A549 (cell line): ENCODE measurements around the gene NXPE3. TPM values are rescaled to one million over a fixed set of nuclear protein-coding genes. Genes with fewer than 3 reads are reported as not detected.
A peak's percentile ranks its signal among the peaks of the same experiment; 100 is the strongest.

Source experiments
- ATAC-seq, 2 experiments: fragments of 200-7000 bp in 1 of 2; fragments of >200 bp in 1 of 2; cut with Nextera tagmentation in 1 of 2; cut with Tn5 transposase in 1 of 2; 3 replicates each; pipeline versions ENCODE4 v1.8.0 to v1.9.1; 2018 to 2020; ENCODE audit warnings: mild to moderate bottlenecking in 1 of 2, moderate library complexity in 1 of 2
- CTCF ChIA-PET: fragments of 300-600 bp; sonication (Branson Sonifier 250); formaldehyde crosslinking; extraction: SDS; loops from one replicate; lab custom pipeline; 2021; ENCODE audit warnings: antibody characterized with exemption, inconsistent platforms; lab: Yijun Ruan, JAX
- POLR2A ChIA-PET: fragments of 350-600 bp; formaldehyde crosslinking; extraction: SDS; loops from one replicate; lab custom pipeline; 2021; ENCODE audit warnings: antibody characterized with exemption, inconsistent platforms; lab: Yijun Ruan, JAX
- DNase-seq, 2 experiments: peaks; one replicate each; pipeline versions ENCODE4 v3.0.0 to v3.0.0-alpha.2; 2011 to 2016; ENCODE audit warnings: low read depth in 1 of 2, low spot score in 1 of 2
- FAIRE-seq: peaks from 2 replicates; lab custom pipeline; 2011; peaks lifted over from hg19 to GRCh38; lab: Jason Lieb, UNC
- H3K27ac ChIP-seq, 2 experiments: fragments of >200 bp; sonication (Bioruptor Twin); formaldehyde crosslinking; 3 replicates each; pipeline ENCODE4 v1.5.1; 2016 to 2017
- H3K4me1 ChIP-seq: fragments of >200 bp; sonication (Bioruptor Twin); formaldehyde crosslinking; 3 replicates; pipeline ENCODE4 v1.6.1; 2016
- H3K4me2 ChIP-seq: fragments of >200 bp; sonication (Bioruptor Twin); formaldehyde crosslinking; 3 replicates; pipeline ENCODE4 v1.6.1; 2016
- H3K4me3 ChIP-seq: fragments of >200 bp; sonication (Bioruptor Twin); formaldehyde crosslinking; 3 replicates; pipeline ENCODE4 v1.5.1; 2016
- H3K9me3 ChIP-seq: fragments of >200 bp; sonication (Bioruptor Twin); formaldehyde crosslinking; 3 replicates; pipeline ENCODE4 v1.6.1; 2016
- CTCF ChIP-seq: fragments of >200 bp; sonication (Bioruptor Twin); formaldehyde crosslinking; IDR thresholded peaks from 3 replicates; pipeline ENCODE4 v1.5.1; 2016
- EHF ChIP-seq: fragments of 250-450 bp; sonication (Bioruptor Pico); IDR thresholded peaks from 2 replicates; pipeline ENCODE4 v1.5.0; 2020; ENCODE audit warnings: mild to moderate bottlenecking
- EP300 ChIP-seq, 2 experiments: fragments of >200 bp; sonication (Bioruptor Twin); formaldehyde crosslinking; IDR thresholded peaks; 2 replicates in 1 of 2; 3 replicates in 1 of 2; pipeline ENCODE4 v1.6.1; 2016 to 2017
- ESRRA ChIP-seq: fragments of 150-350 bp; IDR thresholded peaks from 2 replicates; pipeline ENCODE4 v1.6.1; 2014; ENCODE audit warnings: mild to moderate bottlenecking, low read length, borderline replicate concordance
- GATA3 ChIP-seq: IDR thresholded peaks from 2 replicates; pipeline ENCODE4 v1.6.1; 2012; ENCODE audit warnings: borderline replicate concordance
- HOXA7 ChIP-seq: fragments of 250-450 bp; sonication (Bioruptor Pico); IDR thresholded peaks from 2 replicates; pipeline ENCODE4 v1.5.0; 2020; ENCODE audit warnings: mild to moderate bottlenecking, moderate library complexity
- JUN ChIP-seq, 2 experiments: fragments of >200 bp; sonication (Bioruptor Twin); formaldehyde crosslinking; IDR thresholded peaks; 2 replicates in 1 of 2; 3 replicates in 1 of 2; pipeline ENCODE4 v1.6.1; 2016 to 2017
- JUNB ChIP-seq: fragments of >200 bp; sonication (Bioruptor Twin); formaldehyde crosslinking; IDR thresholded peaks from 2 replicates; pipeline ENCODE4 v1.6.1; 2016
- KDM5A ChIP-seq: fragments of 200-600 bp; sonication (generic); IDR thresholded peaks from 2 replicates; pipeline ENCODE4 v1.6.1; 2016; ENCODE audit warnings: antibody characterized with exemption, mild to moderate bottlenecking
- MAX ChIP-seq: IDR thresholded peaks from 2 replicates; pipeline ENCODE4 v1.6.1; 2012
- PBX3 ChIP-seq: IDR thresholded peaks from 2 replicates; pipeline ENCODE4 v1.6.1; 2012
- PHF8 ChIP-seq: fragments of 200-600 bp; sonication (generic); IDR thresholded peaks from 2 replicates; pipeline ENCODE4 v1.6.1; 2016; ENCODE audit warnings: low read depth, mild to moderate bottlenecking, antibody characterized with exemption, moderate library complexity, borderline replicate concordance
- POLR2AphosphoS2 ChIP-seq: conservative IDR thresholded peaks from 2 replicates; pipeline ENCODE4 v1.6.1; 2012; ENCODE audit warnings: low read length, improper control_type of control experiment, inconsistent platforms
- REST ChIP-seq: fragments of 200-600 bp; sonication (generic); IDR thresholded peaks from 2 replicates; pipeline ENCODE4 v1.6.1; 2016; ENCODE audit warnings: antibody characterized with exemption, mild to moderate bottlenecking, moderate library complexity
- RFX5 ChIP-seq: fragments of 450-650 bp; IDR thresholded peaks from 2 replicates; pipeline ENCODE4 v1.7.1; 2014; ENCODE audit warnings: antibody characterized with exemption, mild to moderate bottlenecking, moderate library complexity
- SREBF2 ChIP-seq: fragments of 450-650 bp; IDR thresholded peaks from 2 replicates; pipeline ENCODE4 v1.6.1; 2014; ENCODE audit warnings: mild to moderate bottlenecking, moderate library complexity
- ZC3H11A ChIP-seq: fragments of 450-650 bp; IDR thresholded peaks from 2 replicates; pipeline ENCODE4 v1.6.1; 2014; ENCODE audit warnings: antibody characterized with exemption, mild to moderate bottlenecking
- ZNF302 ChIP-seq: fragments of 250-450 bp; sonication (Bioruptor Pico); IDR thresholded peaks from 2 replicates; pipeline ENCODE4 v1.9.0; 2021; ENCODE audit warnings: inconsistent platforms, mild to moderate bottlenecking, moderate library complexity
- WGBS: methylation state at CpG from one replicate; pipeline ENCODE4 v1.1.6; 2017; ENCODE audit errors: missing lambda C conversion rate; 5-methylcytosine and 5-hydroxymethylcytosine counted together
- polyA plus RNA-seq, 4 experiments: library from polyadenylated mRNA; depleted of rRNA in 3 of 4; stranded (reverse); fragments of >200 nt; fragmentation: RNase III in 1 of 4; extraction: RNeasy Plus Mini Kit Qiagen cat#74134 plus additional on column Dnase treatment in 1 of 4; gene quantifications; 2 replicates in 3 of 4; 3 replicates in 1 of 4; pipeline ENCODE4 v1.2.3, GENCODE V29; 2011 to 2017

NXPE3 gene
- polyA plus RNA-seq, 2 of the 4 experiments (the other 2 are of a cell fraction): 48.6 to 49.5 TPM

GRCh38 chr3:101854608-101855304 lies 75.7 kb downstream of the NXPE3 start:
- peak overlapping the region; percentile 90 for H3K4me2 ChIP-seq
- ATAC-seq: no peak
- ChIA-PET CTCF (interaction anchor here (1.4 kb wide), 1 partner anchor 11 kb away, joined by 3 read pairs; no protein-coding TSS in a partner anchor), POLR2A (no interaction called here)
- 85% methylated on average over 2 of the region's 2 CpGs for WGBS
- no peak overlapping the region for H3K4me3 ChIP-seq
- H3K4me1 ChIP-seq: peaks cover 47% of the 10 kb centered on the region
- peak in 1 of 2 experiments; percentile 45 for DNase-seq
- peak overlapping the region in 1 of 2 experiments; percentile 65; a peak in 3 of 6 replicates for H3K27ac ChIP-seq
- no peak for FAIRE-seq
- no peaks in the 10 kb centered on the region for H3K9me3 ChIP-seq
- TF ChIP-seq JUNB (peak; percentile 33; the same call in 1 of the 2 replicates), PHF8 (no peak), JUN (IDR thresholded peaks at IDR 0.05) (peak in 1 of 2 experiments; percentile 68; a peak in 1 of 5 replicates), SREBF2 (no peak), RFX5 (no peak), GATA3 (peak; percentile 41; the same call in 1 of the 2 replicates), POLR2AphosphoS2 (0 out of 2 replicates have a peak, but pooled peaks have one; percentile 75)

- TF ChIP-seq EHF (CRISPR knock-in tag) (no peak), ZC3H11A (no peak), CTCF (no peak), ZNF302 (CRISPR knock-in tag) (no peak), EP300 (IDR thresholded peaks at IDR 0.05) (no peak), KDM5A (no peak), MAX (no peak), HOXA7 (no peak), ESRRA (no peak), PBX3 (no peak), REST (no peak)
- no peak for FAIRE-seq
- H3K27ac ChIP-seq: 0 out of 6 replicates have a peak overlapping the region, but pooled peaks of 1 of the 2 experiments have one; percentile 2
- H3K4me2 ChIP-seq: peak overlapping the region; percentile 11; the same call in 1 of the 3 replicates
- no peak; a peak in 1 of 6 replicates for ATAC-seq
- no peak for DNase-seq
- 94% methylated on average over 8 of the region's 8 CpGs for WGBS
- H3K4me3 ChIP-seq: no peak overlapping the region
- H3K4me1 ChIP-seq: peaks cover 34% of the 10 kb centered on the region
- ChIA-PET POLR2A (interaction anchor here (0.7 to 2.5 kb wide), 4 partner anchors 8 to 322 kb away, joined by 3 to 16 read pairs (median 4); partner anchors contain the start of gene NFKBIZ), CTCF (interaction anchor here (0.9 to 1.6 kb wide), 3 partner anchors 43 to 372 kb away, joined by 3 to 6 read pairs (median 5); no protein-coding TSS in a partner anchor)
- no peaks in the 10 kb centered on the region for H3K9me3 ChIP-seq
Measured at GRCh38 chr3:101857301-101857741, 78.3 kb downstream of the NXPE3 start.
